ENCODE results near the gene PRR14L.
"Not testable (repeated sequence)": the region's sequence is repeated elsewhere in the genome, so short reads cannot be mapped to it uniquely, and the experiment has no call there.

PRR14L gene

GRCh38 chr22:31681349-31682345 is 68.3 kb downstream of the PRR14L start:
- DNase-seq: no peak

- no peak for DNase-seq
Measured at GRCh38 chr22:31680861-31681341, 69.0 kb downstream of the PRR14L start.

GRCh38 chr22:31678748-31679147 is 71.2 kb downstream of the PRR14L start:
- DNase-seq: no peak

GRCh38 chr22:31676700-31677099 is 73.2 kb downstream of the PRR14L start:
- DNase-seq: peak; percentile 66 to 79

GRCh38 chr22:31674219-31674618 is 75.7 kb downstream of the PRR14L start:
- DNase-seq: not testable (repeated sequence)

GRCh38 chr22:31668849-31669248 is 81.1 kb downstream of the PRR14L start:
- DNase-seq: not testable (repeated sequence)

- DNase-seq: no peak
Measured at GRCh38 chr22:31662668-31663037, 87.3 kb downstream of the PRR14L start.

GRCh38 chr22:31661851-31662667 is 87.9 kb downstream of the PRR14L start, which contains the start of gene PISD:
PISD (minus strand) TSS chr22:31662215; CDS start chr22:31662208, 7 bp downstream.
- peak; percentile 82 to 83 for DNase-seq

GRCh38 chr22:31660860-31661341 is 89.0 kb downstream of the PRR14L start:
- DNase-seq: not testable (repeated sequence)

- DNase-seq: no peak
Measured at GRCh38 chr22:31659246-31659645, 90.7 kb downstream of the PRR14L start.

- DNase-seq: no peak
Measured at GRCh38 chr22:31654408-31654807, 95.5 kb downstream of the PRR14L start.

GRCh38 chr22:31653944-31654343 is 96.0 kb downstream of the PRR14L start:
- no peak for DNase-seq

GRCh38 chr22:31652911-31653684 is 96.8 kb downstream of the PRR14L start:
- no peak for DNase-seq

- DNase-seq: no peak
Measured at GRCh38 chr22:31652088-31652487, 97.8 kb downstream of the PRR14L start.

- DNase-seq: no peak
Measured at GRCh38 chr22:31651664-31652063, 98.3 kb downstream of the PRR14L start.

GRCh38 chr22:31650391-31650790 is 99.5 kb downstream of the PRR14L start:
- DNase-seq: no peak

- DNase-seq: no peak
Measured at GRCh38 chr22:31647523-31648320, 102.2 kb downstream of the PRR14L start.

- no peak for DNase-seq
Measured at GRCh38 chr22:31647066-31647465, 102.9 kb downstream of the PRR14L start.

- no peak for DNase-seq
Measured at GRCh38 chr22:31646186-31647019, 103.5 kb downstream of the PRR14L start.

- no peak for DNase-seq
Measured at GRCh38 chr22:31639436-31640039, 110.4 kb downstream of the PRR14L start.
